ENCODE data around the gene P4HB.

DNA sequence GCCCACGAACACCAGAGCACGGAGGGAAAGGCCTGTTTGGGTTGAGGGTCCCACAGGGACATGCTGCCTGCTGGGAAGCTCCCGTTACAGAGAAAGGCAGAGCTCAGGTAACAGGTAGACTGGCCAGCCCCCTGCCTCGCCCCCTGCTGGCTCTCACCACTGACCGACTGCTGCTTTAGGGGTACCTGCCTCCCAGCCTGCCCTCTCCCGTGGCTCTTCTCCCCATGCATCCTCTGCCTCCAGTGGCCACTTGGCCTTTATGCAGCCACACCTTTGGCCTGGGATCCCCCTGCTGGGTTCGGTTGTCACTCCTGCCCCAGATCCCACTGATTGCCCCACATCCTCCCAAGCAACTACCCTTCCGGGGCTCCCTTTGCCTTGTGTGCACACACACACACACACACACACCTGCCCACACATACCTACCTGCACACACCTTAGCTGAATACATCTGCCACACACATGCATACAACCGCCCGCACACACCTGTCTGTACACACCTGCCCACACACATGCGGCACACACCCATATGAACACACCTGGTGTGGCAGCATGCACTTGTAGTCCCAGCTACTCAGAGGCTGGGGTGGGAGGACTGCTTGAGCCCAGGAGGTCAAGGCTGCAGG is 34.4 kb downstream of the P4HB start:
- TF ChIP-seq, protein P1, sequence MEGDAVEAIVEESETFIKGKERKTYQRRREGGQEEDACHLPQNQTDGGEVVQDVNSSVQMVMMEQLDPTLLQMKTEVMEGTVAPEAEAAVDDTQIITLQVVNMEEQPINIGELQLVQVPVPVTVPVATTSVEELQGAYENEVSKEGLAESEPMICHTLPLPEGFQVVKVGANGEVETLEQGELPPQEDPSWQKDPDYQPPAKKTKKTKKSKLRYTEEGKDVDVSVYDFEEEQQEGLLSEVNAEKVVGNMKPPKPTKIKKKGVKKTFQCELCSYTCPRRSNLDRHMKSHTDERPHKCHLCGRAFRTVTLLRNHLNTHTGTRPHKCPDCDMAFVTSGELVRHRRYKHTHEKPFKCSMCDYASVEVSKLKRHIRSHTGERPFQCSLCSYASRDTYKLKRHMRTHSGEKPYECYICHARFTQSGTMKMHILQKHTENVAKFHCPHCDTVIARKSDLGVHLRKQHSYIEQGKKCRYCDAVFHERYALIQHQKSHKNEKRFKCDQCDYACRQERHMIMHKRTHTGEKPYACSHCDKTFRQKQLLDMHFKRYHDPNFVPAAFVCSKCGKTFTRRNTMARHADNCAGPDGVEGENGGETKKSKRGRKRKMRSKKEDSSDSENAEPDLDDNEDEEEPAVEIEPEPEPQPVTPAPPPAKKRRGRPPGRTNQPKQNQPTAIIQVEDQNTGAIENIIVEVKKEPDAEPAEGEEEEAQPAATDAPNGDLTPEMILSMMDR (IDR thresholded peaks at IDR 0.05), result no peak
- TF ChIP-seq EZH2phosphoT487 (IDR thresholded peaks at IDR 0.05), result no peak
- no peak for TF ChIP-seq EZH2 (IDR thresholded peaks at IDR 0.05)

All from neural progenitor cell (in vitro differentiated cells).